Coronary artery (tissue), 2 donors: Measurements from ENCODE around the gene FOXN3.

Source experiments
- DNase-seq: peaks from one replicate; pipeline ENCODE4 v3.0.0-alpha.2; 2017; ENCODE audit warnings: low spot score
- H3K27ac ChIP-seq, 2 donors: fragments of 200-600 bp; sonication (generic); one replicate each; pipeline ENCODE4 v1.5.1; 2016 to 2019
- H3K4me3 ChIP-seq: fragments of 200-600 bp; sonication (generic); 2 replicates; pipeline ENCODE4 v1.5.1; 2016; ENCODE audit warnings: mild to moderate bottlenecking, moderate library complexity
- TF ChIP-seq, protein P1 (sequence below): fragments of 200-600 bp; sonication (generic); IDR thresholded peaks from one replicate; pipeline ENCODE4 v1.5.1; 2019; ENCODE audit warnings: antibody characterized with exemption

The FOXN3 gene

DNA sequence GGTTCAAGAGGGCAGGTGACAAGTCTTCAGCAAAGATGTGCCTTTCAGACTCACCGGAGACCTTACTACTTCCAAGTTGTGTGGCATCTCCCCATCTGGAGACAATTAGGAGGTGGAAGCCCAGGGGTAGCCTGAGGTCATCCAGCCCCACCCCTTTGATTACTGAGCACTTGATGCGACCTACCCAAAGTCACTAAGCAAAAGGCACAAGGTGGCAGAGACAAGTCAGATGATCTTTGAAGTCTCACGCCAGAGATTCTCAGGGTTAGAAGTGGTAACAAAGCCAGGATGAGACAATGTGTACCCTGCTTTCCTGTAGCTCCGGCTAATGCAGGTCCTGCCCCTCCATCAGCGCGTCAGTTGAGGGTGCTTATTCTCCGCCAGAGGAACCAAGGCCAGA is 1.4 kb upstream of the FOXN3 start:
- TF ChIP-seq, protein P1, sequence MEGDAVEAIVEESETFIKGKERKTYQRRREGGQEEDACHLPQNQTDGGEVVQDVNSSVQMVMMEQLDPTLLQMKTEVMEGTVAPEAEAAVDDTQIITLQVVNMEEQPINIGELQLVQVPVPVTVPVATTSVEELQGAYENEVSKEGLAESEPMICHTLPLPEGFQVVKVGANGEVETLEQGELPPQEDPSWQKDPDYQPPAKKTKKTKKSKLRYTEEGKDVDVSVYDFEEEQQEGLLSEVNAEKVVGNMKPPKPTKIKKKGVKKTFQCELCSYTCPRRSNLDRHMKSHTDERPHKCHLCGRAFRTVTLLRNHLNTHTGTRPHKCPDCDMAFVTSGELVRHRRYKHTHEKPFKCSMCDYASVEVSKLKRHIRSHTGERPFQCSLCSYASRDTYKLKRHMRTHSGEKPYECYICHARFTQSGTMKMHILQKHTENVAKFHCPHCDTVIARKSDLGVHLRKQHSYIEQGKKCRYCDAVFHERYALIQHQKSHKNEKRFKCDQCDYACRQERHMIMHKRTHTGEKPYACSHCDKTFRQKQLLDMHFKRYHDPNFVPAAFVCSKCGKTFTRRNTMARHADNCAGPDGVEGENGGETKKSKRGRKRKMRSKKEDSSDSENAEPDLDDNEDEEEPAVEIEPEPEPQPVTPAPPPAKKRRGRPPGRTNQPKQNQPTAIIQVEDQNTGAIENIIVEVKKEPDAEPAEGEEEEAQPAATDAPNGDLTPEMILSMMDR: no peak
- Histone ChIP-seq H3K4me3 (peak overlapping the region; percentile 100), H3K27ac (peak overlapping the region; percentile 91 to 95)
- no peak for DNase-seq

DNA sequence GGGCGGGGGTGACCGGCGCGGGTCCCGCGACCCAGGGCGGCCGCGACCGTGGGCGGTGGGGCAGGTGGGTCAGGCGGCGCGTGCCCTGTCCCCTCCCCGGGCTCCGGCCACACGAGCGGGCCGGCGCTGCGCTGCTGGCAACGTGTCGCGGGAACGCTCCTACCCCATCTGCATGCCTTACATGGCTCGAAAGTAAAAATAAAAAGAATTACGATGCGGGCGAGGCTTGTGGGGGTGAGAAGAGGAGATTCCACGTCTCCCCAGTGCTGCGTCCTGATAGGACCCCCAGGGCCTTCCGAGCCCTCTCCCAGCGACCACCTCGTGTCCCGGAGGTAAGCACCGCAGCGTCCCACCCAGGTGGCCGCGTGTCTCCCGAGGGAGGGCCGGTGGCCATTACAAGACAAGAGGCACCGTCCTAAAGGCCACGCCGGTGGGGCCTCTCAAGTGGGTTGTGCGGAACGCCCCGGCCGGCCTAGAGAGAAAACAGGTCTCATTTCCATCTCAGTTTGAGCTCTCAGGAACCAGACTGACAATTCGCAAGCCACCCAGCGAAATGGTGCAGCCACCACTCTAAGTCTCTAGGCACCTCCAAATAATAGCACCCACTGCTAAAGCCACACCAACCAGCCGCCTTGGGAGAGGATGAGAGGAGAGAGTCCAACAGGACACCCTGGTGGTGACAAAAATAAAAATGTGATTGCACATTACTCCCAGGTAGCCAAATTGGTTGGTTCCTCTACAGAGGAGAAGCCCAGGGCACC is 612 bp upstream of the FOXN3 start:
- TF ChIP-seq, protein P1: peak; percentile 27
- H3K27ac ChIP-seq: peak overlapping the region; percentile 91 to 95
- DNase-seq: peak; percentile 86
- peak overlapping the region; percentile 100 for H3K4me3 ChIP-seq

DNA sequence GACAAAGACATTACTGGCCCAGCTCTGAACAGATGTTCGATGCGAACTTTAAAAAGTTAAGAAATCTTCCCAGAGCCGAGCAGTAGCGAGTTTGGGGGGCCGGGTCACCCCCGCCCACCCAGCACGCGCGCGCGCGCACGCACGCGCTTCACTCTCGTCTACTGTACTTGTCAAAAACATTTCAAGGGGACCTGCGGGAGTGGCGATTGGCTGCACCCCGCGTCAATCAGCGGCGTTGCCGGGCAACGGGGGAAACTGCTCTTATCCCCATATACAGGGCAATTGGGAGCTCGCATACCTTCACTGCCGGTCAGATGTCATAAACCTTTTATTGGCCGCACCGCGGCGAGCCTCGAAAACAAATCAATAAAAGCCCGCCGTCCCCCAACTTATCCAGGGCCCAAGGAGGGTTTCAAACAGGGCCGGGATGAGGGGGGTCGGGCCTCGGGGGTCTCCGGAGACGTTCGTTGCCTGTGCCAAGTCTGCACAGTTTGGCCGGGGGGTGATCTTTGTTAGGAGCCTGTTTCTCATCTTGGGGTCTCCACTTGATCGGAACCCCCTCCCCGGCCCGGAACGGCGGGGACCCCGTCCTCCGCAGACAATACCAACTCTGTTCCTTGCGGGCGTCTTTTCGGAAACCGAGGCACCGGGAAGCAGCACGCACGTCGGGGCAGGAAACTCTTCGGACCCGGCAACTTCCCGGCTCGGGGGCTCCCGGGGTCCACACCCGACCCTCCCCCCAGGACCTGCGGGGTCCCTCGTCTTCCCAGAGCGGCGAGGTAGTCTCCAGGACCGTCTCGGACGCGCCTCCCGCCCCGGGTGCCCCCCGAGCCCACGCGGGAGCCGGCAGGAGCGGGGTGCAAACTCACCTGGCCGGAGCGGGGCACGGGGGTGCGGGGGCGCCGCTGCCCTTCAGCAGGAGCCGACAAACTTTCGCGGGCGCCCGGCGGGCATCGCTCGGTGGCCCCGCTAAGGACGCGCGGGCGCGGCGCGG is 734 bp downstream of the FOXN3 start:
- DNase-seq: peak; percentile 99
- TF ChIP-seq, protein P1: no peak
- Histone ChIP-seq H3K27ac (peak overlapping the region; percentile 95 to 99), H3K4me3 (peak overlapping the region; percentile 100)

DNA sequence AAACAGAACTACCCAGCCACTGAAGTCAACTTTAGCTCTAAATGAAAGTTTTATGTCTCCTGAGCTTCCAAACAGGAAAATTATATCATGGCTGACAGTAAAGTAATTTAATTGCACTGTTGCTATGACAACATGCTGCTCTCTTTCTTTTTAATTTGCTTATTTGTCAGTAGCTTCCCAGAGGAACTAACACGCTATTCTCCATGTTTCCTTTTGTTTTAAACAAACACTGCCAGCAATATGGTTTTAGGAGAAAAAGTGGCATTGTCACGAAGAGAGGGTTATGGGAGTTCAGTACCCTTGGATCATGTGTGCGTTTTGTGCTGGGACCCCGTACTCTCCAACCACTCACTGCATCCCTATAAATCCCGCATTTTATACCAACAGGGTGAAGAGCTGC is 1.9 kb downstream of the FOXN3 start:
- Histone ChIP-seq H3K27ac (peak overlapping the region; percentile 57 to 99), H3K4me3 (peak overlapping the region; percentile 100)
- DNase-seq: no peak
- TF ChIP-seq, protein P1: no peak

DNA sequence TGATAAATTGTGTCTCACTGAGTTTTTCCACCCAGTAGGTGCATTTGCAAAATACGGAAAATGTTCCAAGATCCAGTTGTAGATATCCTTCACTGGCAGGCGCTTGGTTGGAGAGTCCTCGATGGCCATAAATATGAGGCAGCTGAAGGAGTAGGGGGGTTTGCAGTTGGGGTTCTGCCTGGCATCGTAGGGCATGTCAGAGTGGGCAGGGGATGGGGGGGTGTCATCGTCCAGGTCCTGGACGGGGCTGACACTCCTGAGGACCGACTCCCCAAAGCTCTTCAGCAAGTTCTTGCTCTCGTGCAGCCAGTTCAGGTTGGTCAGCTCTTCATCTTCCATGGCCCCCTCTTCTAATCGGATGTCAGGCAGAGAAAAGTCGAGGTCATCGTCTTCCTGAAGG is 5.1 kb downstream of the FOXN3 start:
- TF ChIP-seq, protein P1: no peak
- Histone ChIP-seq H3K4me3 (no peak overlapping the region), H3K27ac (no peak overlapping the region)
- DNase-seq: no peak

DNA sequence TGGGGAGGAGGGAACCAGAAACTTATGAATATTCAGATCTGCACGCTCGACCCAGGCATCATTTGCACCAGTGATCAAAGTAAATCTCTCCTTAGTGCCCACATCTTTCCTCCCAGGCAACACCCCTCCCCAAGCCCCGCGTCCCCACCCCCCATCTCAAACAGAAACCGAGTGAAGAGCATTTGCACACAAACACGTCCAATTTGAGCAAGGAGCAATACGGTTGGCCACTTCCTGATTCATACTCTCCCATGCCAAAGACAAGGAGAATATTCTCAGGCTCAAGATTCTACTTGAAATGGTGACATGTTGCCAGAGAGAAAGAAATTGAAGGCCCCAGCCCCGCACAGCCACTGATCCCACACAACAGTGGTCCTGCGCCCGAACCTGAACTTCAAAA is 7.1 kb downstream of the FOXN3 start:
- H3K4me3 ChIP-seq: peak overlapping the region; percentile 33
- H3K27ac ChIP-seq: peak overlapping the region; percentile 3 to 66
- TF ChIP-seq, protein P1: no peak
- DNase-seq: no peak
